ENCODE data around the gene ADO.

The ADO gene

DNA sequence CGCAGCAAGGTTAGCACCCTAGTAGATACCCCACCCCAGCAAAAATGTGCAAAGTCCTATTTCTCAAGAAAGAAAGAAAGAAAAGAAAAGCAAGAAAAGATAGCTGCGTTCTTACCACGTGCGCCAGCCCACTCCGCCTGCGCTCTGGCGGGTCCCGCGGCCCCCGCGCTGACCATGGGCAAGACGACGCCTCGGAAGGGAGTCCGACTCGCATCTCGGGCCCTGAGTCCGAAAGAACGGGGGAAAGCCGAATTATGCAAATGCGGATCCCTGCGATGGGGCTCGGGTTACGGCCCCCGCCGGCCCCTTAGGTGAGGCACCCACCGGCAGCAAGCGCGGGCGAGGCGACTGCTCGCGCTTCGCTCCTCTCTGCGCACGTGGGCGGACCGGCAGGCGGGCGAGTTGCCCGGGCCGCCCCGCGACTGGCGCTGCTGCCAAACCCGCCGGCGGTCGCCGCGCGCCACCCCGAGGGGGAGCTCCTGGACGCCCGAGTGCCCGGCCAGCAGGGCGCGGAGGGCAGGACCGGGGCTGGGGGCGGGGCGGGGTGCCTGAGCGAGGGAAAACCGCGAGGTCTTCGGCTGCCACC, 14.0 kb downstream of the ADO start:
- DNase-seq, result peak; percentile 46 to 54

- DNase-seq, result peak in 1 of 2 donors; percentile 58
Observed at GRCh38 chr10:62819141-62819920, 14.8 kb downstream of the ADO start.

GRCh38 chr10:62820586-62820985, 16.1 kb downstream of the ADO start:
- DNase-seq, result no peak

- no peak for DNase-seq
Observed at GRCh38 chr10:62826273-62826672, 21.8 kb downstream of the ADO start.

- DNase-seq, result no peak
Observed at GRCh38 chr10:62829622-62830021, 25.1 kb downstream of the ADO start.

- peak; percentile 76 to 86 for DNase-seq
Observed at GRCh38 chr10:62830679-62831078, 26.2 kb downstream of the ADO start.

DNA sequence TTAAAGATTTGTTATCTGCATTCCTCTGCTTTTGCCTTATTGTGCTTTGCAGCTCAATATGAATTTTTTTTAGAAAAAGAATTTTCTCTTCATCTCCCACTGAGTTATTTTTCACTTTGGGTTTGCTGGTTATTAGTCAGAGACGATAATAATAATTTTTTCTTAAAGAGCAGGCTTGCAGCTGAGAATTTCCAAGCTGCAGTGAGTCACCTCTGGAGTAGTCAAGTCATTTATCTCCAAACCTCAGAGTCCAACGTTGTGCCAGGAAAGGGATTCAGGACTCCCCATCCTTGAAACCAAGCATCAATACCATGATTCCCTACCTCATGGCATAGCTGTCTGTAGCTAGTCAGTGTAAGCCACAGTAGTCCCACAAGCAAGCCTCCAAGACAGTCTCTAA, 26.8 kb downstream of the ADO start:
- DNase-seq, result no peak

GRCh38 chr10:62839590-62839989, 35.1 kb downstream of the ADO start:
- peak; percentile 43 to 52 for DNase-seq

- no peak for DNase-seq
Observed at GRCh38 chr10:62842983-62843382, 38.5 kb downstream of the ADO start.

GRCh38 chr10:62843600-62843999, 39.1 kb downstream of the ADO start:
- no peak for DNase-seq

GRCh38 chr10:62844280-62845011, 39.9 kb downstream of the ADO start:
- no peak for DNase-seq

GRCh38 chr10:62847433-62847832, 42.9 kb downstream of the ADO start:
- DNase-seq, result no peak

DNA sequence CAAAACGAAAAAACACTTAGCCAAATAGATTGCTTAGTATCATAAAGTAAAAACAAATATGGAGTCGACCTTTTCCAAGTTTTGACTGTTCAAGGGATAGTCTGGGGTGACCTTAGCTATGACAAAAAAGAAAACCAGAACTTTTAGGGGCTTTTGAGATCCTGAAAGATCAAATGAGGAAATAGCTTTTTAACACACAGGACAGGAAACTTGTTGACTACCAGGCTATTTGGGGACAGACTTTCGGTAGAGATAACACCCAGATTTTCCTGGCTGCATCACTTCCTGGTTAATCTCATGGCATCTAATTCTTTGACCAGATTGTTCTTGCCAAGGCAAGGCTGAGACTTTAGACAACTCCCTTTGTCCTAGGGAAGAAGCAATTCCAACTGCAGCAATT, 46.1 kb downstream of the ADO start:
- DNase-seq, result peak; percentile 39 to 54

GRCh38 chr10:62851442-62851841, 46.9 kb downstream of the ADO start:
- DNase-seq, result peak in 1 of 2 donors; percentile 47

DNA sequence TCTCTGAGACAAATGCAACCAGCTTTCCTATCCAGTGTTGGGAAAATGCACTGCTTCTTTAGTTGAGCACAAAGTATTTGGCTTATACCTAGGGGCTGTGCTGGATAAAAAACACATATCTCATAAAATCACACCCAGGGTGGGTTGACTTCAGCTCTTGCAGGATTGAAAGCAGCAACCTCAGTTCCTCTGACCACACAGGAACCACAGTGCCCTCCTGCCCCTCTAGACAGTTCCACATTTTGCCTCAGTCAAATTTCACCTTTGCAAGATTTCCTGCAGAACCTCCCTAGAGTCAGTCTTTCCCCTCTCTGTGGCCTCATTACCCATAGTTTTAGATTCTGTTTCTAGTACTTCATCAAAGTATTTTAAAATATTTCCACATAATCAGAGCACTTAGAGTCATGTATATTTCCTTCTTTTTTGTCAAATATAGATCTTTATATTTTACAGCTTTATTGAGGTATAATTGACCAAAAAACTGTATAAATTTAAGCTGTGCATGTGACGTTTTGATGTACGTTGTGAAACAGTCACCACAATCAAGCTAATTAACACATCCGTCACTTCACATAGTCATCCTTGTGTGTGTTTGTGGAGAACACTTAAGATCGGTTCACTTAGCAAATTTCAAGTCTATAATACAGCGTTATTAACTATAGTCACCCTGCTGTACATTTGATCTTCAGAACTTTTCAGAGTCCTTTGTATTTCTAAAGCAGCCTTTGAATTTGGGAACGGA, 48.6 kb downstream of the ADO start:
- DNase-seq, result no peak

GRCh38 chr10:62853710-62854109, 49.2 kb downstream of the ADO start:
- DNase-seq, result peak in 1 of 2 donors; percentile 40

- DNase-seq, result no peak
Observed at GRCh38 chr10:62856021-62856420, 51.5 kb downstream of the ADO start.

All from inflammatory macrophage treated with lipopolysaccharide for 1 hour (primary cell).